ENCODE results near the gene RPTOR.

DNA sequence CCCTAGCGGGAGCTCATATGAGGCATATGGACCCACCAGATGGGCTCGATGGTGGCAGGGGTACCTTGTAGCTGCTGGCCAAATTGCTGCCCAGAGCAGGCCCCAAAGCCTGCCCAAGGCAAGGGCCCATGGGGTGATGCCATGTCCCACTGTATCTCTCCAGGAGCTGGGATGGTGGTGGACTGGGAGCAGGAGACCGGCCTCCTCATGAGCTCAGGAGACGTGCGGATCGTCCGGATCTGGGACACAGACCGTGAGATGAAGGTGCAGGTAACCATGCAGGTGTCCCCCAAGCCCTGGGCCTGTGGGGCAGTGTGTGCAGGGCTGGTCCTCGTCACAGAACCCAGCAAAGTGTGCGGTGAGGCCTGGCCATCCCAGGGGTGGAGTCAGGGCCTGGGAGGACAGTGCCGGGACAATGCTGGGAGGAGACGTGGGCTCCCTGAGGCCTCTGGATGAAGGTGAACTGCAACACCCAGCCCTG is 412.9 kb downstream of the RPTOR start:
- no peak for TF ChIP-seq EZH2 (IDR thresholded peaks at IDR 0.05; ENCODE audit: low read length)
- TF ChIP-seq, protein P1, sequence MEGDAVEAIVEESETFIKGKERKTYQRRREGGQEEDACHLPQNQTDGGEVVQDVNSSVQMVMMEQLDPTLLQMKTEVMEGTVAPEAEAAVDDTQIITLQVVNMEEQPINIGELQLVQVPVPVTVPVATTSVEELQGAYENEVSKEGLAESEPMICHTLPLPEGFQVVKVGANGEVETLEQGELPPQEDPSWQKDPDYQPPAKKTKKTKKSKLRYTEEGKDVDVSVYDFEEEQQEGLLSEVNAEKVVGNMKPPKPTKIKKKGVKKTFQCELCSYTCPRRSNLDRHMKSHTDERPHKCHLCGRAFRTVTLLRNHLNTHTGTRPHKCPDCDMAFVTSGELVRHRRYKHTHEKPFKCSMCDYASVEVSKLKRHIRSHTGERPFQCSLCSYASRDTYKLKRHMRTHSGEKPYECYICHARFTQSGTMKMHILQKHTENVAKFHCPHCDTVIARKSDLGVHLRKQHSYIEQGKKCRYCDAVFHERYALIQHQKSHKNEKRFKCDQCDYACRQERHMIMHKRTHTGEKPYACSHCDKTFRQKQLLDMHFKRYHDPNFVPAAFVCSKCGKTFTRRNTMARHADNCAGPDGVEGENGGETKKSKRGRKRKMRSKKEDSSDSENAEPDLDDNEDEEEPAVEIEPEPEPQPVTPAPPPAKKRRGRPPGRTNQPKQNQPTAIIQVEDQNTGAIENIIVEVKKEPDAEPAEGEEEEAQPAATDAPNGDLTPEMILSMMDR (optimal IDR thresholded peaks at IDR 0.05 in 1 of 3, IDR thresholded peaks at IDR 0.05 in 1 of 3, conservative IDR thresholded peaks at IDR 0.05 in 1 of 3; ENCODE audit: extremely low read depth in 1 of 3, insufficient read depth in 2 of 3, low read length in 3 of 3) = no peak

Data from keratinocyte (primary cell).